Spleen (tissue), 11 donors: ENCODE results near the gene WHRN. TPM values are rescaled to one million over a fixed set of nuclear protein-coding genes. Genes with fewer than 3 reads are reported as not detected.
A peak's percentile ranks its signal among the peaks of the same experiment; 100 is the strongest.

ENCODE experiments used
- DNase-seq: peaks from one replicate; pipeline ENCODE4 v3.0.0-alpha.2; 2020
- H3K27ac ChIP-seq, 8 donors: fragments of 200-600 bp; sonication (generic) in 7 of 8; 1 replicate in 4 of 8; 2 replicates in 4 of 8; pipeline versions ENCODE4 v1.5.0 to v1.8.0; 2016 to 2021; ENCODE audit warnings: inconsistent platforms in 4 of 8, mild to moderate bottlenecking in 4 of 8, moderate library complexity in 1 of 8
- H3K27me3 ChIP-seq, 7 donors: fragments of 200-600 bp; sonication (generic) in 6 of 7; replicated peaks in 1 of 7; 1 replicate in 4 of 7; 2 replicates in 3 of 7; pipeline versions ENCODE4 v1.5.0 to v1.8.0; 2016 to 2021; ENCODE audit warnings: inconsistent platforms in 3 of 7, mild to moderate bottlenecking in 1 of 7
- H3K36me3 ChIP-seq, 6 donors: fragments of 200-600 bp; sonication (generic) in 5 of 6; 1 replicate in 4 of 6; 2 replicates in 2 of 6; pipeline versions ENCODE4 v1.5.0 to v1.8.0; 2016 to 2021; ENCODE audit warnings: inconsistent platforms in 2 of 6
- H3K4me1 ChIP-seq, 6 donors: fragments of 200-600 bp; sonication (generic) in 5 of 6; 1 replicate in 3 of 6; 2 replicates in 3 of 6; pipeline versions ENCODE4 v1.5.0 to v1.8.0; 2016 to 2021; ENCODE audit warnings: inconsistent platforms in 3 of 6
- H3K4me3 ChIP-seq, 8 donors: fragments of 200-600 bp; sonication (generic) in 7 of 8; 1 replicate in 4 of 8; 2 replicates in 4 of 8; pipeline versions ENCODE4 v1.5.0 to v1.8.0; 2016 to 2021; ENCODE audit warnings: inconsistent platforms in 4 of 8, mild to moderate bottlenecking in 4 of 8, moderate library complexity in 2 of 8
- H3K9me3 ChIP-seq, 8 donors: fragments of 200-600 bp; sonication (generic) in 7 of 8; 1 replicate in 4 of 8; 2 replicates in 4 of 8; pipeline versions ENCODE4 v1.5.0 to v1.8.0; 2016 to 2021; ENCODE audit warnings: inconsistent platforms in 4 of 8
- POLR2A ChIP-seq, 3 donors: fragments of 450-650 bp; IDR thresholded peaks; one replicate each; pipeline ENCODE4 v1.5.1; 2017; ENCODE audit warnings: antibody characterized with exemption in 3 of 3, mild to moderate bottlenecking in 1 of 3
- POLR2AphosphoS5 ChIP-seq, 3 donors: sonication (generic); formaldehyde crosslinking; IDR thresholded peaks; one replicate each; pipeline ENCODE4 v1.5.1; 2017; ENCODE audit warnings: antibody characterized with exemption in 3 of 3
- WGBS, 5 donors: extraction: QIAGEN DNeasy Blood & Tissue Kit in 3 of 5; methylation state at CpG; one replicate each; pipeline versions ENCODE4 v1.1.5 to v1.1.7; 2013 to 2018; 5-methylcytosine and 5-hydroxymethylcytosine counted together
- intact Hi-C: fragments of 100-400 bp; cut with DNase I; formaldehyde crosslinking; loops from one replicate; pipeline ENCODE4 v1.15.0; 2023; ENCODE audit warnings: low total_unique reads
- polyA plus RNA-seq, 3 donors: library from polyadenylated mRNA; stranded (reverse); fragments of 200-250 nt; gene quantifications; one replicate each; pipeline ENCODE4 v1.2.1, GENCODE V29; 2013
- total RNA-seq, 7 donors: library from RNA; depleted of rRNA in 3 of 7; stranded (reverse); fragments of >200 nt in 3 of 7; fragmentation: NEBNext Ultra II Directional in 4 of 7; extraction: Animal tissue kit (Norgen Biotek cat#: 25700) in 4 of 7; gene quantifications; one replicate each; pipeline versions ENCODE4 v1.1.0 to v1.2.1, GENCODE V29; 2016 to 2021
- TF ChIP-seq, protein P1 (sequence below), 11 experiments: fragments of 200-600 bp in 7 of 11; fragments of 450-650 bp in 4 of 11; sonication (generic) in 4 of 11; IDR thresholded peaks in 8 of 11; conservative IDR thresholded peaks in 3 of 11; 1 replicate in 7 of 11; 2 replicates in 4 of 11; pipeline versions ENCODE4 v1.4.0 to v1.8.0; 2016 to 2021; ENCODE audit warnings: antibody characterized with exemption in 11 of 11, inconsistent platforms in 4 of 11, mild to moderate bottlenecking in 1 of 11
- donor health status: healthy with polysubstance abuse.
- donor health status: DM: no; HTN: no; CAD: no; lungs with moderate emphysema.
- donor health status: DM: no; HTN: no; CAD: no.
- donor health status: Bipolar disorder and iron deficiency.
- donor health status: healthy.
- donor health status: DM: no; HTN: no; CAD: no.
- donor health status: DM: yes; HTN: yes; CAD: no.

Gene WHRN
- total and polyA plus RNA-seq, 10 donors: 3.7 to 51.6 (median 26.8) TPM

DNA sequence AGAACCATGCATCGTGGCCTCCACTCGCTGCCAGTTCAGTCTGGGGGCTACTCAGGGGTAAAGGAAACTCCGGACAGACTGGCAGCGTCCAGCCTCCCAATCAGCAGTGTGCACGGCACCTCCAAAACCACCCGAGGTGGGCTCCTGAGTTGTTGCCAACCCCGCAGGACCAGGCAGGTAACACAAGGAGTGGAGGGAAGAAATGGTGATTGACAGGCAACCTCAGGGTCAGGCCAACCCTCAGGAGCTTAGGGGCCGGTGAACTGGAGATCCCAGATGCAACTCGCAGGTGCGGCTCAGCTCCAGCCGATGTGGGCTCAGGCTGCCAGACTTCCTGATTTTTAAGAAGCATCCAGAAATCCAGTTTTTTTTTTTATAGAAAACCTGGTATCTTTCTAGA is 80.1 kb downstream of the WHRN start:
- peak; percentile 49 for DNase-seq
- intact Hi-C loops: no loop called here
- Histone ChIP-seq H3K9me3 (no peaks in the 10 kb centered on the region), H3K4me3 (no peak overlapping the region), H3K27ac (no peak overlapping the region), H3K27me3 (no peaks in the 10 kb centered on the region), H3K4me1 (peaks cover 0 to 4% (median 0%) of the 10 kb centered on the region in 6 donors), H3K36me3 (peaks cover 0 to 28% (median under 1%) of the 10 kb centered on the region in 6 donors)
- TF ChIP-seq, protein P1, sequence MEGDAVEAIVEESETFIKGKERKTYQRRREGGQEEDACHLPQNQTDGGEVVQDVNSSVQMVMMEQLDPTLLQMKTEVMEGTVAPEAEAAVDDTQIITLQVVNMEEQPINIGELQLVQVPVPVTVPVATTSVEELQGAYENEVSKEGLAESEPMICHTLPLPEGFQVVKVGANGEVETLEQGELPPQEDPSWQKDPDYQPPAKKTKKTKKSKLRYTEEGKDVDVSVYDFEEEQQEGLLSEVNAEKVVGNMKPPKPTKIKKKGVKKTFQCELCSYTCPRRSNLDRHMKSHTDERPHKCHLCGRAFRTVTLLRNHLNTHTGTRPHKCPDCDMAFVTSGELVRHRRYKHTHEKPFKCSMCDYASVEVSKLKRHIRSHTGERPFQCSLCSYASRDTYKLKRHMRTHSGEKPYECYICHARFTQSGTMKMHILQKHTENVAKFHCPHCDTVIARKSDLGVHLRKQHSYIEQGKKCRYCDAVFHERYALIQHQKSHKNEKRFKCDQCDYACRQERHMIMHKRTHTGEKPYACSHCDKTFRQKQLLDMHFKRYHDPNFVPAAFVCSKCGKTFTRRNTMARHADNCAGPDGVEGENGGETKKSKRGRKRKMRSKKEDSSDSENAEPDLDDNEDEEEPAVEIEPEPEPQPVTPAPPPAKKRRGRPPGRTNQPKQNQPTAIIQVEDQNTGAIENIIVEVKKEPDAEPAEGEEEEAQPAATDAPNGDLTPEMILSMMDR (IDR thresholded peaks at IDR 0.05 in 8 of 11, conservative IDR thresholded peaks at IDR 0.05 in 3 of 11): no peak
- TF ChIP-seq POLR2A (IDR thresholded peaks at IDR 0.05) (no peak), POLR2AphosphoS5 (IDR thresholded peaks at IDR 0.05) (no peak)
- 86 to 89% (median 88%) methylated on average over 11 of the region's 11 CpGs for WGBS, 5 donors

DNA sequence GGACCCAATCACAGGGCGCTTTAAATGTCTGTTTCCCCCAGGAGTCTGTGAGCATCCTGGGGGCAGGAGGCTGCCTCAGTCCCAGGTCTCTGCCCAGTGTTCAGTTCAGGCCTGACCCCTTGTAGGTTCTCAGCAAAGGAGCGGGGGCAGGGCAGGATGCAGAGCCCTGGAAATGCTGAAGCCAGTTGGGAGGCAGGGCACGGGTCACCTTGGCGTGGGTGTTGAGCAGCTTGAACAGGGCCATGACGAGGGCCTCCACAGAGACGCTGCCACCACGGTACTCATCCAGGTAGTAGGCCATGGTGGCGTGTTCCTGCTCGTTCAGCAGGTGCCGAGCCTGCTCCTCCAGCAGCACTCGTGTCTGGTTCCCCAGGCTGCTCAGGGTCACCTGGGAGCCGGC is 81.1 kb downstream of the WHRN start:
- Histone ChIP-seq H3K27ac (no peak overlapping the region), H3K27me3 (no peaks in the 10 kb centered on the region), H3K4me3 (no peak overlapping the region), H3K36me3 (peaks cover 0 to 31% (median 2%) of the 10 kb centered on the region in 6 donors), H3K9me3 (no peaks in the 10 kb centered on the region), H3K4me1 (peaks cover 0 to 4% (median 0%) of the 10 kb centered on the region in 6 donors)
- peak; percentile 45 for DNase-seq
- 81 to 92% (median 89%) methylated on average over 4 to 12 of the region's 12 CpGs for WGBS, 5 donors
- TF ChIP-seq POLR2AphosphoS5 (IDR thresholded peaks at IDR 0.05) (no peak), POLR2A (IDR thresholded peaks at IDR 0.05) (no peak)
- TF ChIP-seq, protein P1 (IDR thresholded peaks at IDR 0.05 in 8 of 11, conservative IDR thresholded peaks at IDR 0.05 in 3 of 11): no peak
- intact Hi-C loops: no loop called here

DNA sequence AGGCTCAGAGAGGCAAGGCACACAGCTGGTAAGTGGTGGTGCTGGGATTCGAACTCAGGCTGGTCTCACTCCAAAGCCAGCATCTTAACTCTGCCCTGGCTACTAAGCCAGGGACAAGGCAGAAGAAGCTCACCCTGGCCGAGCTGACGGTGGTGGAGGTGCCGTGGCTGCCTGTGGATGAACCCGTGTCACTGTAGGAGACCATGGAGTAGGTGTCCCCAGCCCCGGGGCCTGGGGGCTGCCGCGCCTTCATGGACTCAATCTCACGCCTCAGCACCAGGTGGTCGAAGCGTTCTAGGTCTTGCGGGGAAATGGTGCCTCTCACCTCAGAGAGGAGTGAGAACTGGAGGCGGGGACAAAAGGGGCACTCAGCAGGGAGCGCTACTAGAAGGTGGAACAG is 82.1 kb downstream of the WHRN start:
- Histone ChIP-seq H3K27ac (no peak overlapping the region), H3K9me3 (no peaks in the 10 kb centered on the region), H3K4me1 (peaks cover 0 to 4% (median 0%) of the 10 kb centered on the region in 6 donors), H3K27me3 (no peaks in the 10 kb centered on the region), H3K4me3 (no peak overlapping the region), H3K36me3 (peaks cover 0 to 40% (median 3%) of the 10 kb centered on the region in 6 donors)
- intact Hi-C loops: no loop called here
- TF ChIP-seq POLR2A (IDR thresholded peaks at IDR 0.05) (no peak), POLR2AphosphoS5 (IDR thresholded peaks at IDR 0.05) (no peak)
- TF ChIP-seq, protein P1 (IDR thresholded peaks at IDR 0.05 in 8 of 11, conservative IDR thresholded peaks at IDR 0.05 in 3 of 11): no peak
- DNase-seq: peak; percentile 46
- 88 to 95% (median 90%) methylated on average over 14 of the region's 14 CpGs for WGBS, 5 donors

DNA sequence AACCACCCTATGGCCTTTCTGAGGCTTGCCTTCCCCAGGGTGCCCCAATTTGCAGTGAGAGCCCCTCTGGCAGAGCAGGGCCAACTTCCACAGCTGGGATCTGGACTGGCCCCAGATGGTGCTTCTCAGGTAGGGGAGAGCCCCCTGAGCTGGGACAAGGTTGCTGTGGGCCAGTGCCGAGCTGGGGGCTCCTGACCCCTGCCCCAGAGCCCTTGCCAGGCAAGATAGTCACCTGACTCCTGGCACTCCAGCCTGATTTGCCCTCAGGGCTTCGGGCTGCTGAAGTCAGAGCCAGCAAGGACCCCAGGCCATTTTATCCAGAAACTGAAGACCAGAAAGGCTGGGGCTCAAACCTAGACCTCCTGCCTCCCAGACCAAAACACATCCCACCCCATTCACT is 84.1 kb downstream of the WHRN start:
- H3K36me3 ChIP-seq: peaks cover 0 to 46% (median 3%) of the 10 kb centered on the region in 6 donors
- WGBS, 5 donors: 79 to 100% (median 81%) methylated on average over 1 to 2 of the region's 2 CpGs
- H3K9me3 ChIP-seq: no peaks in the 10 kb centered on the region
- peaks cover 0 to 1% (median 0%) of the 10 kb centered on the region in 6 donors for H3K4me1 ChIP-seq
- H3K4me3 ChIP-seq: no peak overlapping the region
- H3K27ac ChIP-seq: no peak overlapping the region
- intact Hi-C loops: no loop called here
- no peaks in the 10 kb centered on the region for H3K27me3 ChIP-seq
- DNase-seq: peak; percentile 35
- TF ChIP-seq POLR2AphosphoS5 (IDR thresholded peaks at IDR 0.05) (no peak), POLR2A (IDR thresholded peaks at IDR 0.05) (no peak)
- TF ChIP-seq, protein P1 (IDR thresholded peaks at IDR 0.05 in 8 of 11, conservative IDR thresholded peaks at IDR 0.05 in 3 of 11): no peak
